Loucy (cell line): ENCODE results near the gene NMRK1.

Experiments used
- CTCF ChIP-seq: fragments of 200-600 bp; sonication (generic); conservative IDR thresholded peaks from 2 replicates; pipeline ENCODE4 v1.5.1; 2014; ENCODE audit warnings: mild to moderate bottlenecking, antibody characterized with exemption, low read length
- EZH2phosphoT487 ChIP-seq: fragments of 200-600 bp; IDR thresholded peaks from 2 replicates; pipeline ENCODE4 v1.6.1; 2018; ENCODE audit warnings: antibody characterized with exemption, mild to moderate bottlenecking, moderate library complexity, borderline replicate concordance

- no peak for TF ChIP-seq CTCF
- no peak for TF ChIP-seq EZH2phosphoT487
Measured at GRCh38 chr9:75109210-75109839, 21.4 kb upstream of the NMRK1 start.
